GM12801 (cell line): Measurements from ENCODE around the gene CREB5.

ENCODE experiments used
- CTCF ChIP-seq: IDR thresholded peaks from one replicate; pipeline ENCODE4 v1.5.1; 2011; ENCODE audit warnings: control low read depth; ENCODE audit not compliant: insufficient read length; ENCODE audit errors: extremely low read depth

CREB5 gene

DNA sequence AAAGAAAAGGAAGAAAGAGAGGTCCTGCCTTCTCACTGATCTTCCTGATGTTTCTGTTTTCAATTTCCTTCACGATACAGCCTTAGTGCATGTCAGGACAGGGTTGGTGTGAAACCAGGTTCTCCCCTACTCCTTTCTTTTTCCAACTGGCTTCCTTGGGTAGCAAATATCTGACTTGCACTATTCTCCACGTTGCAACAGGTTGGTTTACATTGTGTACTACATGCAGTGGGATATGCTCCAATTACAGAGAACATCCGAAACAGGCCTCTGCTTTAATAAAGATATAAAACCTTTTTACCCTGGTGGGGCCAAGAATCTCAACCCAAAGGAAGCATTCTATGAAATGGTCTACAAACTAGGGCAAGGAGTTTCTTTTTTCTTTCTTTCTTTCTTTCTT lies 16.9 kb upstream of the CREB5 start:
- TF ChIP-seq CTCF: no peak

- no peak for TF ChIP-seq CTCF
Observed at GRCh38 chr7:28395831-28396230, 16.5 kb upstream of the CREB5 start.

GRCh38 chr7:28397141-28397540 lies 15.2 kb upstream of the CREB5 start:
- TF ChIP-seq CTCF: no peak

DNA sequence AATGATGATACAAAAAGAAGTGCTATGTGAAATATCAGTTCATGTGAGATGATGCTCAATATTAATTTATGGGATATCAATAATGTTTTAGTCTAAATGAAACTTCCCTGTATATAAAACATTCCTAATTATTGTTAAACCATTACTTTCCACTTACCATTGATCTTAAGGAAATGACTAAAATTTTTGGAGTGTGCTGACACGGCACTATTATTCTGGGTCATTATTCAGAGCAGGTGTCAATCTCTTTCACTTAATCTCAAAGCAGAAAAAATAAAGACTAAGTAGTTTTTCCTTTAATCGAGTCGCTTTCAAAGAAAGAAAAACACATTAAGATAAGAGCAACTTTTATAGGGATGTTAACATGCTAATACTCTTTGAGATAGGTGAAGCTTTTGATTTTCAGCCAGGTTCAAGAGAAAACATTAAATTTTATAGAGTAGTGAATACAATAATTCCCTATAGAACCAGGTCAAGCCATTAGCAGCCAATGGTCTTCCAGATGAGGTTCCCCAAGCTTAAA lies 11.4 kb upstream of the CREB5 start:
- TF ChIP-seq CTCF: no peak

GRCh38 chr7:28405662-28406061 lies 6.7 kb upstream of the CREB5 start:
- no peak for TF ChIP-seq CTCF

- no peak for TF ChIP-seq CTCF
Observed at GRCh38 chr7:28406192-28406591, 6.1 kb upstream of the CREB5 start.

- TF ChIP-seq CTCF: no peak
Observed at GRCh38 chr7:28407651-28408050, 4.7 kb upstream of the CREB5 start.
